Spleen (tissue), 11 donors: Measurements from ENCODE around the gene TYMP. TPM values are rescaled to one million over a fixed set of nuclear protein-coding genes. Genes with fewer than 3 reads are reported as not detected.

Source experiments
- DNase-seq: peaks from one replicate; pipeline ENCODE4 v3.0.0-alpha.2; 2020
- H3K27ac ChIP-seq, 8 donors: fragments of 200-600 bp; sonication (generic) in 7 of 8; 1 replicate in 4 of 8; 2 replicates in 4 of 8; pipeline versions ENCODE4 v1.5.0 to v1.8.0; 2016 to 2021; ENCODE audit warnings: inconsistent platforms in 4 of 8, mild to moderate bottlenecking in 4 of 8, moderate library complexity in 1 of 8
- H3K27me3 ChIP-seq, 7 donors: fragments of 200-600 bp; sonication (generic) in 6 of 7; replicated peaks in 1 of 7; 1 replicate in 4 of 7; 2 replicates in 3 of 7; pipeline versions ENCODE4 v1.5.0 to v1.8.0; 2016 to 2021; ENCODE audit warnings: inconsistent platforms in 3 of 7, mild to moderate bottlenecking in 1 of 7
- H3K36me3 ChIP-seq, 6 donors: fragments of 200-600 bp; sonication (generic) in 5 of 6; 1 replicate in 4 of 6; 2 replicates in 2 of 6; pipeline versions ENCODE4 v1.5.0 to v1.8.0; 2016 to 2021; ENCODE audit warnings: inconsistent platforms in 2 of 6
- H3K4me1 ChIP-seq, 6 donors: fragments of 200-600 bp; sonication (generic) in 5 of 6; 1 replicate in 3 of 6; 2 replicates in 3 of 6; pipeline versions ENCODE4 v1.5.0 to v1.8.0; 2016 to 2021; ENCODE audit warnings: inconsistent platforms in 3 of 6
- H3K4me3 ChIP-seq, 8 donors: fragments of 200-600 bp; sonication (generic) in 7 of 8; 1 replicate in 4 of 8; 2 replicates in 4 of 8; pipeline versions ENCODE4 v1.5.0 to v1.8.0; 2016 to 2021; ENCODE audit warnings: inconsistent platforms in 4 of 8, mild to moderate bottlenecking in 4 of 8, moderate library complexity in 2 of 8
- H3K9me3 ChIP-seq, 8 donors: fragments of 200-600 bp; sonication (generic) in 7 of 8; 1 replicate in 4 of 8; 2 replicates in 4 of 8; pipeline versions ENCODE4 v1.5.0 to v1.8.0; 2016 to 2021; ENCODE audit warnings: inconsistent platforms in 4 of 8
- CTCF ChIP-seq, 11 experiments: fragments of 200-600 bp in 7 of 11; fragments of 450-650 bp in 4 of 11; sonication (generic) in 4 of 11; IDR thresholded peaks in 8 of 11; conservative IDR thresholded peaks in 3 of 11; 1 replicate in 7 of 11; 2 replicates in 4 of 11; pipeline versions ENCODE4 v1.4.0 to v1.8.0; 2016 to 2021; ENCODE audit warnings: antibody characterized with exemption in 11 of 11, inconsistent platforms in 4 of 11, mild to moderate bottlenecking in 1 of 11
- POLR2A ChIP-seq, 3 donors: fragments of 450-650 bp; IDR thresholded peaks; one replicate each; pipeline ENCODE4 v1.5.1; 2017; ENCODE audit warnings: antibody characterized with exemption in 3 of 3, mild to moderate bottlenecking in 1 of 3
- POLR2AphosphoS5 ChIP-seq, 3 donors: sonication (generic); formaldehyde crosslinking; IDR thresholded peaks; one replicate each; pipeline ENCODE4 v1.5.1; 2017; ENCODE audit warnings: antibody characterized with exemption in 3 of 3
- WGBS, 5 donors: extraction: QIAGEN DNeasy Blood & Tissue Kit in 3 of 5; methylation state at CpG; one replicate each; pipeline versions ENCODE4 v1.1.5 to v1.1.7; 2013 to 2018; 5-methylcytosine and 5-hydroxymethylcytosine counted together
- intact Hi-C: fragments of 100-400 bp; cut with DNase I; formaldehyde crosslinking; loops from one replicate; pipeline ENCODE4 v1.15.0; 2023; ENCODE audit warnings: low total_unique reads
- polyA plus RNA-seq, 3 donors: library from polyadenylated mRNA; stranded (reverse); fragments of 200-250 nt; gene quantifications; one replicate each; pipeline ENCODE4 v1.2.1, GENCODE V29; 2013
- total RNA-seq, 7 donors: library from RNA; depleted of rRNA in 3 of 7; stranded (reverse); fragments of >200 nt in 3 of 7; fragmentation: NEBNext Ultra II Directional in 4 of 7; extraction: Animal tissue kit (Norgen Biotek cat#: 25700) in 4 of 7; gene quantifications; one replicate each; pipeline versions ENCODE4 v1.1.0 to v1.2.1, GENCODE V29; 2016 to 2021
- donor health status: healthy with polysubstance abuse.
- donor health status: DM: no; HTN: no; CAD: no; lungs with moderate emphysema.
- donor health status: DM: no; HTN: no; CAD: no.
- donor health status: Bipolar disorder and iron deficiency.
- donor health status: healthy.
- donor health status: DM: no; HTN: no; CAD: no.
- donor health status: DM: yes; HTN: yes; CAD: no.

Gene TYMP
- total and polyA plus RNA-seq, 10 donors: 73.7 to 284 (median 145) TPM

DNA sequence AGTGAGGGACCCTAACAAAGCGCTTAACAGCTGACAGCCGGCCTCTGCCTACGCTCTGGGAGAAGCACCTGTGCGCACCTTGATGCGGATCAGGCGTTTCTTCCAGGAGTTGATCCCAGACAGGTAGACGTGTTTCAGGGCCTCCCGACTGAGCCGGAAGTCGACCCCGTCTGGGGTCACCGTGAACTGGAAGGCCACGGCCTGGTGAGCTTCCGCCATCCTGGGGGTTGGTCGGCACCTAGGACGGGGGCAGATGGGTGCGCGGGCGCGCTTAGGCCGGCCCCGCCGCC is 47.8 kb upstream of the TYMP start:
- TF ChIP-seq POLR2AphosphoS5 (IDR thresholded peaks at IDR 0.05) (peak in 1 of 3 donors; percentile 23), POLR2A (IDR thresholded peaks at IDR 0.05) (no peak)
- peaks cover 0 to 9% (median 0%) of the 10 kb centered on the region in 7 donors for H3K27me3 ChIP-seq
- peak overlapping the region in 1 of 8 donors; percentile 15 for H3K4me3 ChIP-seq
- WGBS, 5 donors: 45 to 62% (median 60%) methylated on average over 8 to 23 of the region's 23 CpGs
- H3K36me3 ChIP-seq: peaks cover 0 to 80% (median 15%) of the 10 kb centered on the region in 6 donors
- H3K4me1 ChIP-seq: peaks cover 0 to 43% (median 22%) of the 10 kb centered on the region in 6 donors
- DNase-seq: no peak
- H3K27ac ChIP-seq: no peak overlapping the region
- intact Hi-C loops: no loop called here
- H3K9me3 ChIP-seq: no peaks in the 10 kb centered on the region

- Histone ChIP-seq H3K36me3 (peaks cover 0 to 85% (median 15%) of the 10 kb centered on the region in 6 donors), H3K27ac (no peak overlapping the region), H3K9me3 (no peaks in the 10 kb centered on the region), H3K4me3 (peak overlapping the region in 1 of 8 donors; percentile 15), H3K4me1 (peaks cover 0 to 42% (median 22%) of the 10 kb centered on the region in 6 donors), H3K27me3 (peaks cover 0 to 9% (median 0%) of the 10 kb centered on the region in 7 donors)
- DNase-seq: no peak
- intact Hi-C loops: no loop called here
- TF ChIP-seq POLR2AphosphoS5 (IDR thresholded peaks at IDR 0.05) (peak in 1 of 3 donors; percentile 42), CTCF (IDR thresholded peaks at IDR 0.05 in 8 of 11, conservative IDR thresholded peaks at IDR 0.05 in 3 of 11) (no peak)
- WGBS, 5 donors: 74 to 87% (median 85%) methylated on average over 12 to 18 of the region's 18 CpGs
These were observed 47.2 kb upstream of the TYMP start for GRCh38 chr22:50576806-50577696.

- no peak for DNase-seq
- Histone ChIP-seq H3K27me3 (peaks cover 0 to 9% (median 0%) of the 10 kb centered on the region in 7 donors), H3K27ac (no peak overlapping the region), H3K9me3 (no peaks in the 10 kb centered on the region), H3K4me3 (no peak overlapping the region), H3K4me1 (peaks cover 0 to 32% (median 12%) of the 10 kb centered on the region in 6 donors), H3K36me3 (peaks cover 0 to 91% (median 23%) of the 10 kb centered on the region in 6 donors)
- intact Hi-C loops: no loop called here
- peak in 2 of 11 experiments; percentile 11 to 12 for TF ChIP-seq CTCF (IDR thresholded peaks at IDR 0.05 in 8 of 11, conservative IDR thresholded peaks at IDR 0.05 in 3 of 11)
- no peak for TF ChIP-seq POLR2A (IDR thresholded peaks at IDR 0.05)
- 69 to 91% (median 76%) methylated on average over 5 of the region's 5 CpGs for WGBS, 5 donors
These were observed 46.3 kb upstream of the TYMP start for GRCh38 chr22:50576070-50576469.

DNA sequence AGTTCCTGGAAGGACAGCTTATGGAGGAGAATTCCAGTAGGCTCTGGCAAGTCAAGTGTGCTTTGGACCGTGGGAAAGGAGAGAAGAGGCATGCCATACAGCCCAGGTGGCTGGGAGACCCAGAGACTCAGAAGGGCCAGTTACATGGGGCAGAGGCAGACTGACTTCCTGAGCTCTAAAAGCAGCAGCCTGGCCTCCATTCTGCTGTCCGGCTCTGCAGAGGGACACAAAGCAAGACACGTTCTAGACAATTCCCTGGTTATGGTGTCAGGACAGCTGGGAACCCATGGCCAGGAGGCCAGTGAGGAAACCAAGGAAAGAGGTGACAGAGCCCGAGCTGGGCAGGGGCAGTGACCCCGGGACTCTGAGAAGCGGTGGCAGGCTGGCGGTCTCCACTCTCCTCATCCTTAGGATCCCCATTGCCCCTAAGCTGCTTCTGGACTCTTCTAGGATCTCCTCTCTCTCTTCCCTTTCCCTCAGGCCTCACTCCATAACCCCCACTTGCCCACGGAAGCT is 45.7 kb upstream of the TYMP start:
- 77 to 92% (median 90%) methylated on average over 8 of the region's 8 CpGs for WGBS, 5 donors
- H3K36me3 ChIP-seq: peaks cover 0 to 91% (median 26%) of the 10 kb centered on the region in 6 donors

More for the DNA sequence above, 45.7 kb upstream of the TYMP start:
- Histone ChIP-seq H3K27ac (no peak overlapping the region), H3K4me3 (no peak overlapping the region), H3K4me1 (peaks cover 0 to 26% (median 8%) of the 10 kb centered on the region in 6 donors), H3K27me3 (peaks cover 0 to 9% (median 0%) of the 10 kb centered on the region in 7 donors), H3K9me3 (no peaks in the 10 kb centered on the region)
- intact Hi-C loops: no loop called here
- no peak for TF ChIP-seq CTCF (IDR thresholded peaks at IDR 0.05 in 8 of 11, conservative IDR thresholded peaks at IDR 0.05 in 3 of 11)
- no peak for TF ChIP-seq POLR2AphosphoS5 (IDR thresholded peaks at IDR 0.05)
- TF ChIP-seq POLR2A (IDR thresholded peaks at IDR 0.05): no peak
- DNase-seq: no peak
